ENCODE measurements around the gene INPP5A. TPM values are rescaled to one million over a fixed set of nuclear protein-coding genes. Genes with fewer than 3 reads are reported as not detected.

The INPP5A gene
- total and polyA plus RNA-seq, 2 of the 13 experiments (the other 11 are each of a cell fraction or from before 2014, with no cell fraction given), result 17.5 to 37.9 TPM

DNA sequence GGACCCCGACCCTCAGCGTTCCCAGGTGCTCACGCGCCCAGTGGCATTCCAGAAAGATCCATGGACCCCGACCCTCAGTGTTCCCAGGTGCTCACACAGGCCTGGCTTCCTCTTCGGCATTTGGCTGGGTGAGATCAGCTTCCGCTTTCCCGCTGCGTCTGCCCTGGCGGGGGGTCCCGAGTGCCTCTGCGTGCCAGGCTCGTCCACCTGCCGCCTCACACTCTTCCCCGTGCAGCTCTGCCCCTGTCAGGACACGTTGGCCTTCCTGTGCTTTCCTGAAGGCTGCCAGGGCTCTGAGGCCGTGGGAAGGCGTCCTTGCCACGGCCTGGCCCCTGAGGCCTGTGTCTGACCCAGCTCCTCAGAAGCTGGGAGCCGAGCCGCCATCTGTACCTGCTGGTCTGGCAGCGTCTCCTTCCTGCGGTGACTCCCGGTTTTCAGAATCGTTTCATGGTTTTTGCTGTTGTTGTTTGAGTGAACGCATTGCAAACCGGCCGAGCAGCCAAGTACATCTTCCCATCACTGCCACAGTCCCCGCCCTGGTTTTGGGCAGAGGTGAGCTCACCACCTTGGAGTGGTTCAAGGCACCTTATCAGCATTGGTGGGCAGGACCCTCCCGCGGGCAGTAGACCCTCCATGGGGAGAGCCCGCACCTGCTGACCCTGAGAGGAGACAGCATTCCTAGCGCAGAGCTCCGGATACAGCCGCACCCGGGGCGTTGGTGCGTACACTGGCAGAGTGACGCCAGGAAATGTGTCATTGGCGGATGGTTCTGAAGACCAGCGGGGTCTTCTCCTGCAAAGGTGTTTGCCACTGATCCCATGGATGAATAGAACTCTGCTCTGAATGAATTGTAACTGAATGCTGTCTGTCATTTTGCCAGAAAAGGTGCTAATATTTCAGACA is 231.0 kb downstream of the INPP5A start (continued):
- TF ChIP-seq HINFP (CRISPR knock-in tag; IDR thresholded peaks at IDR 0.05; ENCODE audit: low read depth) (no peak), GPN1 (CRISPR knock-in tag; IDR thresholded peaks at IDR 0.05; ENCODE audit: borderline replicate concordance) (no peak), ZNF564 (CRISPR knock-in tag; IDR thresholded peaks at IDR 0.05) (no peak), ARID3A (IDR thresholded peaks at IDR 0.05; ENCODE audit: low read depth, low read length) (no peak)
- TF ChIP-seq, protein P1, sequence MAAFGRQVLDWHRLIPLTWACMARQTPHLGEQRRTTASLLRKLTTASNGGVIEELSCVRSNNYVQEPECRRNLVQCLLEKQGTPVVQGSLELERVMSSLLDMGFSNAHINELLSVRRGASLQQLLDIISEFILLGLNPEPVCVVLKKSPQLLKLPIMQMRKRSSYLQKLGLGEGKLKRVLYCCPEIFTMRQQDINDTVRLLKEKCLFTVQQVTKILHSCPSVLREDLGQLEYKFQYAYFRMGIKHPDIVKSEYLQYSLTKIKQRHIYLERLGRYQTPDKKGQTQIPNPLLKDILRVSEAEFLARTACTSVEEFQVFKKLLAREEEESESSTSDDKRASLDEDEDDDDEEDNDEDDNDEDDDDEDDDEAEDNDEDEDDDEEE (CRISPR knock-in tag; IDR thresholded peaks at IDR 0.05), result no peak

Measured in HepG2 (cell line).